Measurements from ENCODE around the gene SMG7.

GRCh38 chr1:183508694-183509093 lies 36.4 kb downstream of the SMG7 start:
- TF ChIP-seq, protein P1, sequence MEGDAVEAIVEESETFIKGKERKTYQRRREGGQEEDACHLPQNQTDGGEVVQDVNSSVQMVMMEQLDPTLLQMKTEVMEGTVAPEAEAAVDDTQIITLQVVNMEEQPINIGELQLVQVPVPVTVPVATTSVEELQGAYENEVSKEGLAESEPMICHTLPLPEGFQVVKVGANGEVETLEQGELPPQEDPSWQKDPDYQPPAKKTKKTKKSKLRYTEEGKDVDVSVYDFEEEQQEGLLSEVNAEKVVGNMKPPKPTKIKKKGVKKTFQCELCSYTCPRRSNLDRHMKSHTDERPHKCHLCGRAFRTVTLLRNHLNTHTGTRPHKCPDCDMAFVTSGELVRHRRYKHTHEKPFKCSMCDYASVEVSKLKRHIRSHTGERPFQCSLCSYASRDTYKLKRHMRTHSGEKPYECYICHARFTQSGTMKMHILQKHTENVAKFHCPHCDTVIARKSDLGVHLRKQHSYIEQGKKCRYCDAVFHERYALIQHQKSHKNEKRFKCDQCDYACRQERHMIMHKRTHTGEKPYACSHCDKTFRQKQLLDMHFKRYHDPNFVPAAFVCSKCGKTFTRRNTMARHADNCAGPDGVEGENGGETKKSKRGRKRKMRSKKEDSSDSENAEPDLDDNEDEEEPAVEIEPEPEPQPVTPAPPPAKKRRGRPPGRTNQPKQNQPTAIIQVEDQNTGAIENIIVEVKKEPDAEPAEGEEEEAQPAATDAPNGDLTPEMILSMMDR (IDR thresholded peaks at IDR 0.05; ENCODE audit: extremely low read depth in 1 of 2, insufficient read depth in 1 of 2, low read depth in 1 of 2, low read length in 2 of 2) = no peak
- TF ChIP-seq POLR2A (IDR thresholded peaks at IDR 0.05; ENCODE audit: low read depth, low read length) (no peak), MYC (IDR thresholded peaks at IDR 0.05; ENCODE audit: low read depth, low read length) (no peak), POLR2AphosphoS5 (IDR thresholded peaks at IDR 0.05; ENCODE audit: insufficient read depth, low read depth, low read length) (no peak), EZH2 (IDR thresholded peaks at IDR 0.05; ENCODE audit: borderline replicate concordance, low read depth, low read length, severe bottlenecking) (no peak)
